ENCODE results near the gene ACOT7. TPM values are rescaled to one million over a fixed set of nuclear protein-coding genes. Genes with fewer than 3 reads are reported as not detected.
"Not testable (repeated sequence)": the region's sequence is repeated elsewhere in the genome, so short reads cannot be mapped to it uniquely, and the experiment has no call there.

ACOT7 gene
- total RNA-seq, 1 donor, result 38.8 TPM

DNA sequence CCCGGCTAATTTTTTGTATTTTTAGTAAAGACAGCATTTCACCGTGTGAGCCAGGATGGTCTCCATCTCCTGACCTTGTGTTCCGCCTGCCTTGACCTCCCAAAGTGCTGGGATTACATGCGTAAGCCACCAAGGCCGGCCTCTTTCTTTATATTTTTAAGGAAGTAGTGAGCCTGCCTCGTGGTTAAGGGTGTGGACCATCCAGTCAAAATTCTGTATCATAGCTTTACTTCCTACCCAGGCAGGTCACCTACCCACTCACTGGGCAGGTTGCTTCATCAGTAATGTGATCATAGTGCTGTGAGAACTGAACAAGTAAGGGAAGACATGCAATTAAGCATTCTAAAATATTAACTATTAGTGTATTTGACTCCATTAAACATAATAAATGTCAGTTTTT lies 8.1 kb upstream of the ACOT7 start:
- DNase-seq (ENCODE audit: low read depth in 2 of 3, low spot score in 2 of 3), result peak in 1 of 3 donors; percentile 34

DNA sequence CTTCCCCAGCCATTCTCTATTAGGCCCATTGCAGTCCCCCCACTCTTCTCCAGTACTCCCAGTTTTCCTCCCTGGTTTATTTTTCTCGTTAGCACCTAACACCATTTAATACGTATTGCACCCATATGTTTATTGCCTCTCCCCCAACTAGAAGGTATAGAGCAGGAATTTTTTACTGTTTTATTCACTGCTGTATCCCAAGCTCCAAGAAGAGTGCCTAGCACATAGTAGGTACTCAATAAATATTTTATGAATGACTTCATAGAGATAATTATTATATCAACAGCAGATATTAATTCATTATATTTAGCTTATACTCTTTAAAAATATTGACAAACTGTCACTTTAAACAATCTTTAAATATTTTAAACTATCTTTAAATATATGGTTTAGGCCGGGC lies 5.7 kb upstream of the ACOT7 start:
- no peak for DNase-seq (ENCODE audit: low read depth in 2 of 3, low spot score in 2 of 3)

DNA sequence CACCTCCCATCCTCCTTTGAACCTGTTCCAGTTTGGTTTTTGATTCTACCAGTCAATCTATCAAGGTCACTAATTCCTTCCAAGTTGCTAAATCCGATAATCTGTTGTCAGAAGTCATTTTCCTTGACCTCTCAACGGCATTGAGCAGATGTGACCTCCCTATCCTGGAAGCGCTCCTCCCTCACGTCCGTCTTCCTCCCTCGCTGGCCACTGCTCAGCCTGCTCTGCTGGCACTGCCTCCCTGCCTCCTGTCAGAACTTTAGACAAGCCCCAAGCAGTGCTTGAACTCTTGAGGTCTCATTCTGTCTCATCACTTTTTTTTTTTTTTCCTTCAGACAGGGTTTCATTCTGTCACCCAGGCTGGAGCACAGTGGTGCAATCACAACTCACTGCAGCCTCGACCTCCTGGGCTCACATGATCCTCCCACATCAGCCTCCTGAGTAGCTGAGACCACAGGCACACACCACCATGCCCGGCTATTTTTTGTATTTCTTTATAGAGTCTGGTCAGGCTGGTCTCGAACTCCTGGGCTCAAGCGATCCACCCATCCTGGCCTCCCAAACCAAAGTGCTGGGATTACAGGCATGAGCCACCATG lies 4.4 kb upstream of the ACOT7 start:
- DNase-seq (ENCODE audit: low read depth in 2 of 3, low spot score in 2 of 3), result no peak

DNA sequence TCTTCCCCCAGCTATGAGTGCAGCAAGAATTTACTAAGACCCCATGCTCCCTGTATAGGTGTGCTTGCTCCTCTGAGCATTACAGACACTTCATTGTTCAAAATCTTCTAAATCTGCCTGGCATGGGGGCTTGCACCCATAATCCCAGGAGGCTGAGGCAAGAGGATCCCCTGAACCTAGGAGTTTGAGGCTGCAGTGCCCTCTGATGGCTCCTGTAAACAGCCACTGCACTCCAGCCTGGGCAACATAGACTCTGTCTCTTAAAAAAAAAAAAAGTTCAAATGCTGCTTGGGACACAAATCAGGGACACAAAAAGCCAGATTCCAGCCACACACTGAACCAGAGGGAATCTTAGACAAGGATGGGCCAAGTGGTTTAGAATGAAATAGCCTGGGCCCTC lies 3.4 kb upstream of the ACOT7 start:
- DNase-seq (ENCODE audit: low read depth in 2 of 3, low spot score in 2 of 3), result no peak

DNA sequence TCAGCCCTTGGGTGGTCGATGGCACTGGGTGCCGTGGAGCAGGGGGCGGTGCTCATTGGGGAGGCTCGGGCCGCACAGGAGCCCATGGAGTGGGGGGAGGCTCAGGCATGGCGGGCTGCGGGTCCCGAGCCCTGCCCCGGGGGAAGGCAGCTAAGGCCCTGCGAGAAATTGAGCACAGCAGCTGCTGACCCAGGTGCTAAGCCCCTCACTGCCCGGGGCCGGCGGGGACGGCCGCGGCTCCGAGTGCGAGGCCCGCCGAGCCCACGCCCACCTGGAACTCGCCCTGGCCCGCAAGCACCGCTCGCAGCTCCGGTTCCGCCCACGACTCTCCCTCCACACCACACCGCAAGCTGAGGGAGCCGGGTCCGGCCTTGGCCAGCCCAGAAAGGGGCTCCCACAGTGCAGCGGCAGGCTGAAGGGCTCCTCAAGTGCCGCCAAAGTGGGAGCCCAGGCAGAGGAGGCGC lies 2.2 kb upstream of the ACOT7 start:
- DNase-seq (ENCODE audit: low read depth in 2 of 3, low spot score in 2 of 3), result not testable (repeated sequence)

DNA sequence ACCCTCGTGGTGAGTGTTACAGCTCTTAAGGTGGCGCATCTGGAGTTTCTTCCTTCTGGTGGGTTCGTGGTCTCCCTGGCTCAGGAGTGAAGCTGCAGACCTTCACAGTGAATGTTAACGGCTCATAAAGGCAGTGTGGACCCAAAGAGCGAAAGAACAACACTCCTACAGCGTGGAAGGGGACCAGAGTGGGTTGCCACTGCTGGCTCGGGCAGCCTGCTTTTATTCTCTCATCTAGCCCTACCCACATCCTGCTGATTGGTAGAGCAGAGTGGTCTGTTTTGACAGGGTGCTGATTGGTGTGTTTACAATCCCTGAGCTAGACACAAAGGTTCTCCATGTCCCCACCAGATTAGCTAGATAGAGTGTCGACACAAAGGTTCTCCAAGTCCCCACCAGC lies 1.6 kb upstream of the ACOT7 start:
- DNase-seq (ENCODE audit: low read depth in 2 of 3, low spot score in 2 of 3), result not testable (repeated sequence)

DNA sequence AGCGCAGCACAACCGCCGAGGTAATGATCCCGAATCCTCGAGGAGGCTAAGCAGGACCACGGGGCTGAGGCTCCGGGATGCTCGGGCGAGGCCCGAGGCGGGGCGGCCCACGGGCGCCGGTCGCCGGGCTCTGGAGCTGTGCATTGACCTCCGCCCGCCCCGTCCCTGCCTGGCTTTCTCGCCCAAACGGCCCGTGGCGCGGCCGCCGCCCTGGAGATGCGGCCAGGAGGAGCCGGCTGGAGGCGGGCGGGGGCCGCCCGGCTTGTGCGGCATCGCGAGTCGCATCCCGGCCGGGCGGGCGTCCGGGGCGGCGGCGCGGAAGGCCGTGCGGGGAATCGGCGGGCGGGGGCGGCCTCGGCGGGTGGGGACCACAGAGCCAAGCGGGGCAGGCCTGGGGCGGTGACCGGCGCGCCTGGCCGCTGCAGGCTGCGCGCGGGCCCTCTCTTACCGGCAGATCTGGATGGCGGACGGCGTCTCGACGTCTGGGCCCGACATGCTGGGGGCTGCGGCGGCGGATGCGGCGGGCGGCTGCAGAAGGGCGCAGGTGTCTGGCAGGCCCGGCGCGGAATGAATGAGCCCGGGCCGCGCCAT lies 663 bp downstream of the ACOT7 start:
- DNase-seq (ENCODE audit: low read depth in 2 of 3, low spot score in 2 of 3), result no peak

DNA sequence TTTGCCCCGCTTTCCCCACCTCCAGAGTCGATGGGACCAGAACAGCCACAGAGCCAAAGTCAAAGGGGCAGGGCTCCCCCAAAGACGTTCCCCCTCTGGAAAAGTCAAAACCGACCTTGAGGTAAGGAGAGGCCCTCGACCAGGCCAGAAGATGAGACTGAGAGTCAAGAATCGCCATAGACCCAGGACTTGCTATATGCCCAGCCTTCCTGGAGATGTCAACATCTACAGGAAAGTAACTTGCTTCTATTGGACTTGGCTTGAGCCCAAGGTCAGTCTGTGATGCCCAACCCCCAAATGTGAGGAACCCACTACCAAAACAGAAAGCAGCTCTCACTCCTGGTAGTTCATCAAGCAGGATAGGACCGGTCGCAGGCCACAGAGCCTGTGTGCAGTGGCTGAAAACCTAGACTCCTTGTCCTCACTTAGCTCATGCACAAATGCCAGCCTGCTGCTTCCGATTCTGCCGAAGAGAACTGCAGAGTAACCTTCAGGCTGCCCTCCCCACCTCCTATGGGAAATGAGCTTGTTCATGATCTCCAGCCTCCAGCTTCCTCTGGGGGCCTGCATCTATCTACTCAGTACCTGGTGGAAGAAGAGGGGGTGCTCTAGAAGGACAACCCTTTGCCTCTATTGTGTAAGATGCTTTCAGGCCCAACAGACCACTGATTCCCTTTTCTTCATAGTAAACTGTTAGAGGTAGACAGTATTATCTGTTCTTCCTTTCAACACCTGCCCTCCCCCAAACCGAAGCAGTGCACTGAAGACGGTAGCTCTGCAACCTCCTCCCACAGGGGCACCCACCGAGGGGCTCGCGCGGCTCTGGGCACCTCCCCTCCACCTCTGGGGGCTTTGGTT lies 1.4 kb downstream of the ACOT7 start:
- peak in 1 of 3 donors; percentile 22 for DNase-seq (ENCODE audit: low read depth in 2 of 3, low spot score in 2 of 3)

DNA sequence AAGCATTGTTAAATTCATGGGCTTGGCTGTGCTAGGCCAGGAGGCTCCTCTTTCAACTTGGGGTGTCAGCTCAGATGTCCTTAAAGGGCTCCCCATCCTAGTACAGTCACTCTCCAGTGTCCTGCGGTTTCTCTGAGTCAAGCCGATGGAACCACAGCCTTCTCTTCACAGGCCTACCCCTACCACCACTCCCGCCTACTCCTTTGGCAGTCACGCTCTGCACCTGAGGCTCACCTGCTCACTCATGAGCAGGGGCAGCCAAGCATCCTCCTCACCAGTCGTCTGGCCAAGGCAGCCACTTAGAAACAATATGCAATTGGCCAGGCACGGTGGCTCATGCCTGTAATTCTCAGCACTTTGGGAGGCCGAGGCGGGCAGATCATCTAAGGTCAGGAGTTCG lies 3.6 kb downstream of the ACOT7 start:
- DNase-seq (ENCODE audit: low read depth in 2 of 3, low spot score in 2 of 3), result no peak

DNA sequence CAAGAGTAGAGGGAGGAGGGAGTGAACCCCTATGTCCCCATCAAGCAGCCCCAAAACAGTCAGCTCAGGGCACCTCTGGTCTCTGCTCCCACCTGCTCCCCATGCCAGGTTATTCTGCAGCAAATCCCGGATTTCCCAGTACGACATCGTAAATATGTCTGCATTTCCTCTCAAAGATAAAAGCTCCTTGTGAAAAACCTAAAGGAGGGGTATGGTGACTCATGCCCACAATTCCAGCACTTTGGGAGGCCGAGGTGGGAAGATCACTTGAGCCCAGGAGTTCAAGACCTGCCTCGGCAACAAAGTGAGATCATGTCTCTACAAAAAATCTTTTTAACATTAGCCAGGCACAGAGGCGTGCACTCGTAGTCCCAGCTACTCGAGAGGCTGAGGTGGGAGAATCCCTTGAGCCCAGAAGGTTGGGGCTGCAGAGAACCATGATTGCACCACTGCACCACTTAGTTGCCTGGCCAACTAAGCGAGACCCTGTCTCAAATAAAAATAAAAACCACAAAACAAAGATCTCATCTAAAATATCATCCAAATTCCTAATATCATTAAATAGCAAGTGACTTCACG lies 7.1 kb downstream of the ACOT7 start:
- no peak for DNase-seq (ENCODE audit: low read depth in 2 of 3, low spot score in 2 of 3)

DNA sequence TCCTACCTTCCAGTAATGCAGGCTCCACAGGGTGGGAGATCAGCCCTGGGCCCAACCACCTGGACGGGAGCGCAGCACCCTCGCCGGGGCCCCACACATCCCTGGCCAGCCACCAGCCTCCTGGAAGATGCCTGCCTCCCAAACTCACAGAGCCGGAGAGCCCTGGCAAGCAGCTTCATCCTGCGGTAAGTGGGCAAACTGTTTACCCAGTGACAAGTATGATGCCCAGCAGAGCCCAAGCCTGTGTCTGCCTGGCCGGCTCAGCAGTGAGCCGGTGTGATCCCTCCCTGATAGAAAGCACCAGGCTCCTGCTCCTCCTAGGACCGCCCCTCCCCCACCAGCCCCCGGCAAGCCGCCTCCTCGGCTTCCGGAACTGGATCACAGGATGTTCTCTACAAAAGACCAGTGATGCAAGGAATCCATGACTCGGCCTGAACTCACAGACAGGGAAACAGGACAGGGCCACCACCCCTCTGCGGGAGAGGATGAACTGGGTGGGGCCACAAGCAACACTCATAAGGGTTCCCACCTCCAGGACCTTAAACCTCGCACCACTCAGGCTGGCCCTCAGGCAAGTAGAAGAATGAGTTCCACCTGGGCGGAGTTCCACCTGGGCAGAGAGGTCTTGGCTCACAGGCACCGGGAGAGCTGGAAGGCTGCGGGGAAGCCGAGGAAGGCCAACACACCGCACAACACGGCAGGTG lies 7.9 kb downstream of the ACOT7 start:
- DNase-seq (ENCODE audit: low read depth in 2 of 3, low spot score in 2 of 3), result no peak

DNA sequence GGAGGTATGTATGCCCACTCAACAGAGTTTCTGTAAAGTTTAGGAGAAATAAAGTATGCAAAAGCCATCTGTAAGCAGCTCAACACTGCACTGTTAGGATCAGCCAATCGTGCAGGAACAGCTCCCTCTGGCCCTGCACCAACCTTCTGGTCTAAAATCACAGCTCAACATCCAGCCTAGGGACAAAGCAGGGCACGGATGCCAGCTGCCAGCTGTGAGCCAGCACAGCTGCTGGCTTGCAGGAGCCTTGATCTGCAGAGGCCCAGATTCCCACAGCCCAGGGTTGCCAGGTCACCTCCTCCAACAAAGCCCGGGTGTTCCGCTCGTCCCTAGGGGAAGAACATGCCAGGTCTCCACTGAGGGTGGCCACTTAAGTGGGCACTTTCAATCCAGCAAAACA lies 8.6 kb downstream of the ACOT7 start:
- DNase-seq (ENCODE audit: low read depth in 2 of 3, low spot score in 2 of 3), result no peak

DNA sequence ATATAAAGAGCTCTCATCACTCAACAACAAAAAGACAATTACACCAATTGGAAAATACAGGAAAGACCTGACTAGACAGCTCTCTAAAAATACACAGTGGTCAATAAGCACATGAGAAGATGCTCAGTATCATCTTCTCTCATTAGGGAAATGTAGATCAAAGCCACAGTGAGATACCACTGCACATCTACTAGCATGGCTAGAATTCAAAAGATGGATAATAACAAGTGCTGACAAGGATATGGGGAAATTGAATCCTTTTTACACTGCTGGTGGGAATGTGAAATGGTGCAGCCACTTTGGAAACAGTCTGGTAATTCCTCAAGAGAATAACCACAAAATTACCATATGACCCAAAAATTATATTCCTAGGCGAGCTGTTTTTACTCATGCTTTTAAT lies 9.4 kb downstream of the ACOT7 start:
- DNase-seq (ENCODE audit: low read depth in 2 of 3, low spot score in 2 of 3), result no peak

DNA sequence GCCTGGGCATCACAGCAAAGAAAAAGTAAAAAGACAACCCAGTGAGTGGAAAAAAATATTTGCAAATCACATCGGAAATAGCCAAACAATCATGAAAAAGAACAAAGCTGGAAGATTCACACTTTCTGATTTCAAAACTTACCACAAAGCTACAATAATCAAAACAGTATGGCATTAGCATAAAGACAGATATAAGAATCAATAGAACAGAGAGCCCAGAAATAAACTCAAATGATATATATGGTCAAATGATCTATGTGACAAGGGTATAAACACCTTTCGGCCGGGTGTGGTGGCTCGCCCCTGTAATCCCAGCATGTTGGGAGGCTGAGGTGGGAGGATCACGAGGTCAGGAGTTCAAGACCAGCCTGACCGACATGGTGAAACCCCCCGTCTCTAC lies 13.5 kb downstream of the ACOT7 start:
- DNase-seq (ENCODE audit: low read depth in 2 of 3, low spot score in 2 of 3), result no peak

DNA sequence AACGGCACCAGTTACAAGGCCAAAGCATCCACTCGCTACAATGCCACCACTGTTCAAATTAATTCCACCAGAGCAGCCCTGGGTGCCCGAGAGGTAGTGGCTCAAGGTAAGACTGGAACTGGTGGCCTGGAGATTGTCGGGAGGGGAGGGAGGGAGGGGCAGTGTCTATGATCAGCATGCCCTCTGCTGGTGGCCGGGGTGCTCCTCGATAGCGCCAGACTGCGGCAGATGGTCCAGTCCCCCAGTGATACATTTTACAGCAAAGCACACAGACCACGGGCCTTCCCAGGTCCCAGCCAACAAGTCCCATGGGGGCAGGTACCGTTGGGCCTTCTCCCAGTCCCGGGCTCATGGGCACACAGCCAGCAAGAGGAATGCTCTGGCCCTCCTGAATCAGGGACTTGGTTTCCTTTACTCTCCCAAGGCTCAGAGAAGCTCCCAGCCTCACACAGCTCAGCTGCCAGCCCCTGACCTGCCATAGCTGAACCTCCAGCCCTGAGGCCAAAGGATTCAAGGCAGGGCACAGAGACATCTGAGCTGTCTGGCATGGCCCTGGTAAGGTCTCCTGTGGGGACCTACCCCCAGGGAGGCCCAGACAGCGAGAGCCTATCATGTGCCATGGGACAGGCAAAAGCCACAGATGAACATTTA lies 15.3 kb downstream of the ACOT7 start:
- DNase-seq (ENCODE audit: low read depth in 2 of 3, low spot score in 2 of 3), result peak in 1 of 3 donors; percentile 13

DNA sequence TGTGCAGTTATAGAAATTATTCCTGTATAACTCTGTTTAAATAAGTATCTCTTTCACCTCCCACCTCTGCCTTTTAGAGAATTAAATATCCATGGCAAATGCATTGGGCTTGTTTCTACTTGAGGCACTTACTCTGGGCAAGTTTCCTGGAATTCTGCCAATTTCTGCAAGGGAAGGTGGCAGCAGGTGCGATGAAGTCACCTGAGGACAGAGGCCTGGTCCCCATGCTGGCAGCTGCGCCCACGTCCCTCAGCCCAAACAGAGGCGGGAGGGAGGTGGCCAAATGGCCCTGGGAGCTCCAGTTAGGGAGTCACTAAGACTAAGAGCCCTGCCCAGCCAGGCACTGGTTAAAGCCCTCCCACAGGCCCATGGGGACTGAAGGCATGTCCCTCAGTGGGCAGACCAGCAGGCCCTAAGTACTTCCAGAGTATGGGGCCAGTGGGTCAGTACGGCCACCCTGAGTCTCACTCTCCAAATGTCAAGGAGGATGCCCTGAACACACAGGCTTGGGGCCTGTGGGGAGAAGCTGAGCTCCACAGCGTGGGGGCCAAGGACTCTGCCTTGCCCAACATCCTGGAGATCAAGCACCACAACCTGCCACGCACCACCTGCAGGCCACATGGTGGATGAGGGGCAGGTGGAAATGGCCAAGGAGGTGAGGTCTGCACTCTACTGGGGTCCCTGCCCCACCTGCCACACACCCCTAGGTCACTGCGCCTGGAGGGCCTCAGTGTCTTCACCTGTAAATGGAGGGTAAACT lies 19.4 kb downstream of the ACOT7 start:
- DNase-seq (ENCODE audit: low read depth in 2 of 3, low spot score in 2 of 3), result no peak

DNA sequence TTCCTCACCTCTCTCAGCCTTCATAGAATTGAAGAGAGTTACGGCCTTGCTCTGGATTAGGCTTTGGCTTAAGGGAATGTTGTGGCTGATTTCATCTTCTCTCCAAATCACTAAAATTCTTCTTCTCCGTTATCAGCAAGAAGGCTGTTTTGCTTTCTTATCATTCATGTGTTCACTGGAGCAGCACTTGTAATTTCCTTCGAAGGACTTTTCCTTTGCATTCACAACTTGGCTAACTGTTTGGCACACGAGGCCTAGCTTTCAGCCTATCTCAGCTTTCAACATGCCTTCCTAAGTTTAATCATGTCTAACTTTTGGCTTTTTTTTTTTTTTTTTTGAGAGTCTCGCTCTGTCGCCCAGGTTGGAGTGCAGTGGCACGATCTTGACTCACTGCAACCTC lies 21.3 kb downstream of the ACOT7 start:
- not testable (repeated sequence) for DNase-seq (ENCODE audit: low read depth in 2 of 3, low spot score in 2 of 3)

DNA sequence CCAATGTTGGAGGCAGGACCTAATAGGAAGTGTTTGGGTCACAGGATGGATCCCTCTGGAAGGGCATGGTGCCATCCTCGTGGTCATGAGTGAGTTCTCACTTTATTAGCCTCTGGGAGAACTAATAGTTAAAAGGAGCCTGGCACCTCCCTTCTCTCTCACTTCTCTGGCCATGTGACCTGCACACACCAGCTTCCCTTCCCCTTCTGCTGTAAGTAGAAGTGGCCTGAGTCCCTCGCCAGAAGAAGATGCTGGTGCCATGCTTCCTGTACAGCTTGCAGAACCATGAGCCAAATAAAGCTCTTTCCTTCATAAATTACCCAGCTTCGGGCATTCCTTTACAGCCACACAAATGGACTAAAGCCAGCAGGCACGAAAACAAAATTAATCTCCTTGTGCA lies 23.6 kb downstream of the ACOT7 start:
- DNase-seq (ENCODE audit: low read depth in 2 of 3, low spot score in 2 of 3), result peak in 1 of 3 donors; percentile 58

DNA sequence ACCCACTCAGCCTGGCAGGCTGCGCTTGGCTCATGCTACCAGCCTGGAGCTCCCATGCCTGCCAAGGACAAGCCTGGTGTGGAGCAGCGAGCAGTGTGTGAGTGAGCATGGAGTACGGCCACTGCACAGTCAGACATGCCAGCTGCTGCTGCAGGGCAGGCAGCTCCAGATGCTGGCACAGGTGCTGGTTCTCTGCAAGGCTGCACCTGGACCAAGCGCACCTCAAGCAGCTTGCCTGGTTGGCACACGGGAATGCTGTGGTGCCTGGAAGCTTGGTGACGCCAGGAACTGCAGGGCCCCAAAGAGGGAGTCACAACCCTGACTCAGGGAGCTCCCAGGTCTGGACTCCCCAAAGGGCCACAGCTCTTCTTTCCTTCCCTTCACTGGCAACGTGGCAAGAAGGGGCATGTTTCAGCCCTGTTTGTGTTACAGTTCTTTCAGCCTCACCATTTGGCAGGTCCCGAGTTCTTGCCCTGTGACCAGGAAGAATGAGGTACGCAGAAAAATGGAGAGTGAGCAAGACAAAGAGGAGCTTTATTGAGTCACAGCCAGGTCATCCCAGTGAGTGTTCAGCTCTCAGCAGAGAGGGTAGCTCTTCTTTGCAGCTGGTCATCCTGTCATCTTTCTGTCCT lies 26.1 kb downstream of the ACOT7 start:
- DNase-seq (ENCODE audit: low read depth in 2 of 3, low spot score in 2 of 3), result no peak
